ENCODE results near the gene TNRC6B. TPM values are rescaled to one million over a fixed set of nuclear protein-coding genes. Genes with fewer than 3 reads are reported as not detected.

The TNRC6B gene
- total and polyA plus RNA-seq, 3 experiments from 2014 or later = 32.8 to 109 (median 37.8) TPM

GRCh38 chr22:40198733-40199132, 21.0 kb downstream of the TNRC6B start:
- no peak for DNase-seq
- Mint-ChIP-seq H3K27me3 (no peaks in the 10 kb centered on the region), H3K4me1 (peaks cover 56 to 93% (median 83%) of the 10 kb centered on the region in 3 donors), H3K9me3 (no peaks in the 10 kb centered on the region), H3K4me3 (no peak overlapping the region), H3K27ac (peak overlapping the region in 3 of 8 donors; percentile 63 to 77 (median 73)), H3K36me3 (peaks cover 0 to 20% (median 0%) of the 10 kb centered on the region in 3 donors)
- Histone ChIP-seq H3K9me3 (ENCODE audit: low read length) (no peaks in the 10 kb centered on the region), H3K4me1 (ENCODE audit: insufficient read depth, low read length) (peaks cover 72% of the 10 kb centered on the region), H3K4me3 (ENCODE audit: low read length) (no peak overlapping the region), H3K27ac (ENCODE audit: low read depth, low read length) (no peak overlapping the region), H3K27me3 (ENCODE audit: insufficient read depth, low read length, poor library complexity, severe bottlenecking) (no peaks in the 10 kb centered on the region), H3K36me3 (ENCODE audit: insufficient read depth, low read length) (no peaks in the 10 kb centered on the region)
- ChIA-PET POLR2A (no interaction called here), CTCF (no interaction called here)

GRCh38 chr22:40199223-40199622, 21.5 kb downstream of the TNRC6B start:
- H3K9me3 Mint-ChIP-seq = no peaks in the 10 kb centered on the region
- no peaks in the 10 kb centered on the region for H3K36me3 ChIP-seq (ENCODE audit: insufficient read depth, low read length)
- ChIA-PET CTCF (no interaction called here), POLR2A (no interaction called here)
- H3K4me3 Mint-ChIP-seq = no peak overlapping the region
- H3K36me3 Mint-ChIP-seq = peaks cover 0 to 18% (median 0%) of the 10 kb centered on the region in 3 donors
- no peak overlapping the region for H3K27ac ChIP-seq (ENCODE audit: low read depth, low read length)
- peak overlapping the region in 4 of 8 donors; percentile 4 to 63 (median 44) for H3K27ac Mint-ChIP-seq
- H3K27me3 ChIP-seq (ENCODE audit: insufficient read depth, low read length, poor library complexity, severe bottlenecking) = no peaks in the 10 kb centered on the region
- DNase-seq = no peak
- no peak overlapping the region for H3K4me3 ChIP-seq (ENCODE audit: low read length)
- H3K4me1 ChIP-seq (ENCODE audit: insufficient read depth, low read length) = peaks cover 72% of the 10 kb centered on the region
- no peaks in the 10 kb centered on the region for H3K9me3 ChIP-seq (ENCODE audit: low read length)
- no peaks in the 10 kb centered on the region for H3K27me3 Mint-ChIP-seq
- H3K4me1 Mint-ChIP-seq = peaks cover 56 to 93% (median 83%) of the 10 kb centered on the region in 3 donors

GRCh38 chr22:40199852-40200251, 22.1 kb downstream of the TNRC6B start:
- no peak for DNase-seq
- no peak overlapping the region for H3K4me3 ChIP-seq (ENCODE audit: low read length)
- peak overlapping the region in 4 of 8 donors; percentile 4 to 61 (median 46) for H3K27ac Mint-ChIP-seq
- peaks cover 72% of the 10 kb centered on the region for H3K4me1 ChIP-seq (ENCODE audit: insufficient read depth, low read length)
- H3K4me3 Mint-ChIP-seq = no peak overlapping the region
- H3K27me3 Mint-ChIP-seq = no peaks in the 10 kb centered on the region
- no peaks in the 10 kb centered on the region for H3K9me3 Mint-ChIP-seq
- no peaks in the 10 kb centered on the region for H3K27me3 ChIP-seq (ENCODE audit: insufficient read depth, low read length, poor library complexity, severe bottlenecking)
- peaks cover 56 to 93% (median 83%) of the 10 kb centered on the region in 3 donors for H3K4me1 Mint-ChIP-seq
- ChIA-PET CTCF (no interaction called here), POLR2A (no interaction called here)
- H3K36me3 ChIP-seq (ENCODE audit: insufficient read depth, low read length) = no peaks in the 10 kb centered on the region
- peaks cover 0 to 18% (median 0%) of the 10 kb centered on the region in 3 donors for H3K36me3 Mint-ChIP-seq
- no peaks in the 10 kb centered on the region for H3K9me3 ChIP-seq (ENCODE audit: low read length)
- no peak overlapping the region for H3K27ac ChIP-seq (ENCODE audit: low read depth, low read length)

GRCh38 chr22:40200795-40201530, 23.2 kb downstream of the TNRC6B start:
- CTCF ChIA-PET = no interaction called here
- DNase-seq = no peak
- Histone ChIP-seq H3K27me3 (ENCODE audit: insufficient read depth, low read length, poor library complexity, severe bottlenecking) (no peaks in the 10 kb centered on the region), H3K4me3 (ENCODE audit: low read length) (no peak overlapping the region), H3K4me1 (ENCODE audit: insufficient read depth, low read length) (peaks cover 70% of the 10 kb centered on the region), H3K9me3 (ENCODE audit: low read length) (no peaks in the 10 kb centered on the region), H3K36me3 (ENCODE audit: insufficient read depth, low read length) (no peaks in the 10 kb centered on the region), H3K27ac (ENCODE audit: low read depth, low read length) (no peak overlapping the region)
- Mint-ChIP-seq H3K27ac (peak overlapping the region in 7 of 8 donors; percentile 20 to 76 (median 52)), H3K27me3 (no peaks in the 10 kb centered on the region), H3K36me3 (peaks cover 0 to 18% (median 0%) of the 10 kb centered on the region in 3 donors), H3K9me3 (no peaks in the 10 kb centered on the region), H3K4me1 (peaks cover 55 to 94% (median 79%) of the 10 kb centered on the region in 3 donors), H3K4me3 (peak overlapping the region in 1 of 7 donors; percentile 63)
- POLR2A ChIA-PET = no interaction called here

GRCh38 chr22:40202225-40202944, 24.7 kb downstream of the TNRC6B start:
- POLR2A ChIA-PET = no interaction called here
- H3K4me1 ChIP-seq (ENCODE audit: insufficient read depth, low read length) = peaks cover 58% of the 10 kb centered on the region
- H3K9me3 Mint-ChIP-seq = no peaks in the 10 kb centered on the region

GRCh38 chr22:40203572-40203971, 25.8 kb downstream of the TNRC6B start:
- Mint-ChIP-seq H3K4me1 (peaks cover 57 to 88% (median 72%) of the 10 kb centered on the region in 3 donors), H3K9me3 (no peaks in the 10 kb centered on the region), H3K27ac (peak overlapping the region; percentile 66 to 97 (median 86)), H3K36me3 (peaks cover 0 to 17% (median 0%) of the 10 kb centered on the region in 3 donors), H3K4me3 (peak overlapping the region in 6 of 7 donors; percentile 14 to 62 (median 55)), H3K27me3 (no peaks in the 10 kb centered on the region)
- Histone ChIP-seq H3K4me1 (ENCODE audit: insufficient read depth, low read length) (peaks cover 56% of the 10 kb centered on the region), H3K27me3 (ENCODE audit: insufficient read depth, low read length, poor library complexity, severe bottlenecking) (no peaks in the 10 kb centered on the region), H3K27ac (ENCODE audit: low read depth, low read length) (no peak overlapping the region), H3K4me3 (ENCODE audit: low read length) (no peak overlapping the region), H3K9me3 (ENCODE audit: low read length) (no peaks in the 10 kb centered on the region), H3K36me3 (ENCODE audit: insufficient read depth, low read length) (no peaks in the 10 kb centered on the region)
- ChIA-PET POLR2A (interaction anchor here (1.0 kb wide), 1 partner anchor 142 kb away, joined by 3 read pairs; no protein-coding TSS in a partner anchor), CTCF (no interaction called here)
- DNase-seq = peak in 2 of 5 donors; percentile 16 to 62

More at GRCh38 chr22:40202225-40202944, 24.7 kb downstream of the TNRC6B start:
- no peaks in the 10 kb centered on the region for H3K36me3 ChIP-seq (ENCODE audit: insufficient read depth, low read length)
- Mint-ChIP-seq H3K27me3 (no peaks in the 10 kb centered on the region), H3K36me3 (peaks cover 0 to 14% (median 0%) of the 10 kb centered on the region in 3 donors), H3K4me1 (peaks cover 53 to 90% (median 69%) of the 10 kb centered on the region in 3 donors), H3K27ac (peak overlapping the region in 6 of 8 donors; percentile 46 to 88 (median 77)), H3K4me3 (peak overlapping the region in 2 of 7 donors; percentile 19 to 45)
- no peak overlapping the region for H3K4me3 ChIP-seq (ENCODE audit: low read length)
- no peak overlapping the region for H3K27ac ChIP-seq (ENCODE audit: low read depth, low read length)
- no peak for DNase-seq
- CTCF ChIA-PET = no interaction called here
- H3K9me3 ChIP-seq (ENCODE audit: low read length) = no peaks in the 10 kb centered on the region
- no peaks in the 10 kb centered on the region for H3K27me3 ChIP-seq (ENCODE audit: insufficient read depth, low read length, poor library complexity, severe bottlenecking)

GRCh38 chr22:40204321-40205116, 26.8 kb downstream of the TNRC6B start:
- Histone ChIP-seq H3K4me1 (ENCODE audit: insufficient read depth, low read length) (peaks cover 56% of the 10 kb centered on the region), H3K9me3 (ENCODE audit: low read length) (no peaks in the 10 kb centered on the region), H3K27ac (ENCODE audit: low read depth, low read length) (no peak overlapping the region), H3K36me3 (ENCODE audit: insufficient read depth, low read length) (no peaks in the 10 kb centered on the region), H3K4me3 (ENCODE audit: low read length) (no peak overlapping the region), H3K27me3 (ENCODE audit: insufficient read depth, low read length, poor library complexity, severe bottlenecking) (no peaks in the 10 kb centered on the region)
- H3K36me3 Mint-ChIP-seq = peaks cover 0 to 15% (median 0%) of the 10 kb centered on the region in 3 donors
- peaks cover 56 to 88% (median 72%) of the 10 kb centered on the region in 3 donors for H3K4me1 Mint-ChIP-seq
- peak overlapping the region in 2 of 7 donors; percentile 5 to 45 for H3K4me3 Mint-ChIP-seq
- POLR2A ChIA-PET = no interaction called here
- peak overlapping the region in 7 of 8 donors; percentile 66 to 97 (median 86) for H3K27ac Mint-ChIP-seq
- H3K27me3 Mint-ChIP-seq = no peaks in the 10 kb centered on the region
- CTCF ChIA-PET = no interaction called here
- no peak for DNase-seq
- no peaks in the 10 kb centered on the region for H3K9me3 Mint-ChIP-seq
